Suprapubic skin (tissue), 4 donors: Measurements from ENCODE around the gene LRCH1. TPM values are rescaled to one million over a fixed set of nuclear protein-coding genes. Genes with fewer than 3 reads are reported as not detected.

ENCODE experiments used
- DNase-seq, 2 donors: peaks; one replicate each; pipeline ENCODE4 v3.0.0-alpha.2; 2019; ENCODE audit warnings: low spot score in 2 of 2
- H3K27ac ChIP-seq: fragments of 200-600 bp; sonication (generic); one replicate; pipeline ENCODE4 v1.5.1; 2019
- H3K27me3 ChIP-seq: fragments of 200-600 bp; sonication (generic); one replicate; pipeline ENCODE4 v1.5.1; 2019
- H3K36me3 ChIP-seq: fragments of 200-600 bp; sonication (generic); one replicate; pipeline ENCODE4 v1.5.1; 2019
- H3K4me1 ChIP-seq: fragments of 200-600 bp; sonication (generic); one replicate; pipeline ENCODE4 v1.5.1; 2019
- H3K4me3 ChIP-seq: fragments of 200-600 bp; sonication (generic); one replicate; pipeline ENCODE4 v1.5.1; 2019; ENCODE audit warnings: mild to moderate bottlenecking
- H3K9me3 ChIP-seq: fragments of 200-600 bp; sonication (generic); one replicate; pipeline ENCODE4 v1.5.1; 2019
- EP300 ChIP-seq: sonication (generic); formaldehyde crosslinking; IDR thresholded peaks from one replicate; pipeline ENCODE4 v1.6.1; 2017; ENCODE audit warnings: antibody characterized with exemption
- POLR2A ChIP-seq, 2 donors: fragments of 450-650 bp; IDR thresholded peaks; one replicate each; pipeline ENCODE4 v1.6.1; 2017; ENCODE audit warnings: antibody characterized with exemption in 2 of 2, mild to moderate bottlenecking in 2 of 2, moderate library complexity in 2 of 2
- POLR2AphosphoS5 ChIP-seq, 3 donors: sonication (generic); formaldehyde crosslinking; IDR thresholded peaks; one replicate each; pipeline ENCODE4 v1.6.1; 2017; ENCODE audit warnings: antibody characterized with exemption in 3 of 3
- WGBS: methylation state at CpG from one replicate; pipeline ENCODE4 v1.1.5; 2018; 5-methylcytosine and 5-hydroxymethylcytosine counted together
- total RNA-seq, 4 donors: library from RNA; depleted of rRNA; stranded (reverse); fragments of >200 nt; gene quantifications; one replicate each; pipeline ENCODE4 v1.1.0, GENCODE V29; 2016
- TF ChIP-seq, protein P1 (sequence below), 2 donors: fragments of 200-600 bp in 1 of 2; fragments of 450-650 bp in 1 of 2; sonication (generic) in 1 of 2; IDR thresholded peaks; one replicate each; pipeline ENCODE4 v1.5.1; 2016 to 2019; ENCODE audit warnings: antibody characterized with exemption in 2 of 2, mild to moderate bottlenecking in 1 of 2, moderate library complexity in 1 of 2

The LRCH1 gene
- total RNA-seq, 4 donors from 2014 or later, result 29.1 to 44.7 (median 34.9) TPM

GRCh38 chr13:46535825-46536224 lies 17.1 kb upstream of the LRCH1 start:
- Histone ChIP-seq H3K4me3 (no peak overlapping the region), H3K27ac (no peak overlapping the region)
- TF ChIP-seq POLR2AphosphoS5 (IDR thresholded peaks at IDR 0.05), result no peak
- no peak for TF ChIP-seq EP300
- TF ChIP-seq, protein P1, sequence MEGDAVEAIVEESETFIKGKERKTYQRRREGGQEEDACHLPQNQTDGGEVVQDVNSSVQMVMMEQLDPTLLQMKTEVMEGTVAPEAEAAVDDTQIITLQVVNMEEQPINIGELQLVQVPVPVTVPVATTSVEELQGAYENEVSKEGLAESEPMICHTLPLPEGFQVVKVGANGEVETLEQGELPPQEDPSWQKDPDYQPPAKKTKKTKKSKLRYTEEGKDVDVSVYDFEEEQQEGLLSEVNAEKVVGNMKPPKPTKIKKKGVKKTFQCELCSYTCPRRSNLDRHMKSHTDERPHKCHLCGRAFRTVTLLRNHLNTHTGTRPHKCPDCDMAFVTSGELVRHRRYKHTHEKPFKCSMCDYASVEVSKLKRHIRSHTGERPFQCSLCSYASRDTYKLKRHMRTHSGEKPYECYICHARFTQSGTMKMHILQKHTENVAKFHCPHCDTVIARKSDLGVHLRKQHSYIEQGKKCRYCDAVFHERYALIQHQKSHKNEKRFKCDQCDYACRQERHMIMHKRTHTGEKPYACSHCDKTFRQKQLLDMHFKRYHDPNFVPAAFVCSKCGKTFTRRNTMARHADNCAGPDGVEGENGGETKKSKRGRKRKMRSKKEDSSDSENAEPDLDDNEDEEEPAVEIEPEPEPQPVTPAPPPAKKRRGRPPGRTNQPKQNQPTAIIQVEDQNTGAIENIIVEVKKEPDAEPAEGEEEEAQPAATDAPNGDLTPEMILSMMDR (IDR thresholded peaks at IDR 0.05), result no peak
- no peak for TF ChIP-seq POLR2A (IDR thresholded peaks at IDR 0.05)

GRCh38 chr13:46536341-46536740 lies 16.6 kb upstream of the LRCH1 start:
- TF ChIP-seq, protein P1 (IDR thresholded peaks at IDR 0.05), result no peak
- no peak for TF ChIP-seq POLR2AphosphoS5 (IDR thresholded peaks at IDR 0.05)
- no peak for TF ChIP-seq POLR2A (IDR thresholded peaks at IDR 0.05)
- no peak for TF ChIP-seq EP300
- Histone ChIP-seq H3K27me3 (no peaks in the 10 kb centered on the region), H3K9me3 (no peaks in the 10 kb centered on the region), H3K4me3 (no peak overlapping the region), H3K36me3 (no peaks in the 10 kb centered on the region), H3K4me1 (no peaks in the 10 kb centered on the region), H3K27ac (no peak overlapping the region)
- no peak for DNase-seq
- WGBS, result 87% methylated on average over 2 of the region's 2 CpGs

More at GRCh38 chr13:46535825-46536224, 17.1 kb upstream of the LRCH1 start:
- Histone ChIP-seq H3K36me3 (no peaks in the 10 kb centered on the region), H3K4me1 (no peaks in the 10 kb centered on the region), H3K9me3 (no peaks in the 10 kb centered on the region), H3K27me3 (no peaks in the 10 kb centered on the region)
- DNase-seq, result no peak
- WGBS, result 75% methylated on average over 1 of the region's 1 CpG

GRCh38 chr13:46539231-46539630 lies 13.7 kb upstream of the LRCH1 start:
- Histone ChIP-seq H3K9me3 (no peaks in the 10 kb centered on the region), H3K4me3 (no peak overlapping the region), H3K27ac (no peak overlapping the region), H3K27me3 (no peaks in the 10 kb centered on the region), H3K4me1 (no peaks in the 10 kb centered on the region), H3K36me3 (no peaks in the 10 kb centered on the region)
- TF ChIP-seq, protein P1 (IDR thresholded peaks at IDR 0.05), result no peak
- TF ChIP-seq POLR2A (IDR thresholded peaks at IDR 0.05), result no peak
- no peak for TF ChIP-seq EP300
- no peak for DNase-seq
- 83% methylated on average over 3 of the region's 3 CpGs for WGBS

DNA sequence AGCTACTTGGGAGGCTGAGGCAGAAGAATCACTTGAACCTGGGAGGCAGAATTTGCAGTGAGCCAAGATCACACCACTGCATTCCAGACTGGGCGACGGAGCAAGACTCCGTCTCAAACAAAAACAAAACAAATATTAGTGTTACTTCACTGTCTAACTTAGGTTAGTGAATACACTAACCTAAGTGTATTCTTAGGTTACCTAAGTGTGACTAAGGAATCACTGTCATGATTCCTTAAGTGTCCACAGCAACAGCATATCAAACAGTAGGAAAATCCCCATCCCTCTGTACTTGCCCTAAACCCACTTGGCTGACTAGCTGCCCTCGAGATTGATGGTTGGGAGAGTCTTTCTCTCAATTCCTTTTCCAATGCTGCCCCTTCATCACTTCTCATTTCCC lies 11.8 kb upstream of the LRCH1 start:
- TF ChIP-seq POLR2AphosphoS5 (IDR thresholded peaks at IDR 0.05) (no peak), POLR2A (IDR thresholded peaks at IDR 0.05) (no peak), EP300 (no peak)
- TF ChIP-seq, protein P1 (IDR thresholded peaks at IDR 0.05), result no peak
- no peak for DNase-seq
- Histone ChIP-seq H3K27me3 (no peaks in the 10 kb centered on the region), H3K4me3 (no peak overlapping the region), H3K4me1 (no peaks in the 10 kb centered on the region), H3K27ac (no peak overlapping the region), H3K9me3 (no peaks in the 10 kb centered on the region), H3K36me3 (no peaks in the 10 kb centered on the region)
- 86% methylated on average over 4 of the region's 4 CpGs for WGBS

DNA sequence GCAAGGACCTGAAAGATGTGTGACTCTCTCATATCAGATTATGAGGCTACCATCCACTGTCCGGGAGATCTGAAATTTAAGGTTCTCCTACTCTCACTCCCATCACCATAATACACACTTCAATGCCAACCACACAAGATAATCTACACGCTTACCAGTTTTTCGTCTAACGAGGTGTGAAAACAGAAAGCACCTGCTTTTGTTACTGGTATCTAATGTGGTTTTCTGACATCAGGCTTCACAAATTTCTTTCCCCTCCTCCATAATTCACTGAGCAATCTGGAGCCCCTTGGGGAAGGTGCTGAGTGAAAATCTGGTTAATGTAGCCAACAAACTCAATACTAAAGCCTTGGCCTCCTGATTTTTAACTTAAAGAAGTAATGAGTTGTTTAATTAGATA lies 10.1 kb upstream of the LRCH1 start:
- WGBS, result 92% methylated on average over 4 of the region's 4 CpGs
- no peak overlapping the region for H3K27ac ChIP-seq
- TF ChIP-seq POLR2A (IDR thresholded peaks at IDR 0.05) (no peak), POLR2AphosphoS5 (IDR thresholded peaks at IDR 0.05) (no peak), EP300 (no peak)
- TF ChIP-seq, protein P1 (IDR thresholded peaks at IDR 0.05), result no peak

More for the DNA sequence above, 10.1 kb upstream of the LRCH1 start:
- Histone ChIP-seq H3K36me3 (no peaks in the 10 kb centered on the region), H3K4me1 (no peaks in the 10 kb centered on the region), H3K27me3 (no peaks in the 10 kb centered on the region), H3K9me3 (no peaks in the 10 kb centered on the region), H3K4me3 (no peak overlapping the region)
- no peak for DNase-seq
